Progenitor cell of endocrine pancreas (in vitro differentiated cells): Measurements from ENCODE around the gene TRNT1. TPM values are rescaled to one million over a fixed set of nuclear protein-coding genes. Genes with fewer than 3 reads are reported as not detected.

Experiments used
- DNase-seq: peaks from one replicate; pipeline ENCODE4 v3.0.0; 2021; ENCODE audit warnings: low spot score; ENCODE audit not compliant: unreplicated experiment
- H3K27ac Mint-ChIP-seq: 2 replicates; pipeline ENCODE4 v1.8.0; 2021; ENCODE audit warnings: mild to moderate bottlenecking, moderate library complexity, mixed read lengths
- H3K27me3 Mint-ChIP-seq: 2 replicates; pipeline ENCODE4 v1.8.0; 2021; ENCODE audit warnings: mixed read lengths
- H3K36me3 Mint-ChIP-seq: 2 replicates; pipeline ENCODE4 v1.8.0; 2022; ENCODE audit warnings: mixed read lengths; ENCODE audit not compliant: insufficient read depth
- H3K4me1 Mint-ChIP-seq: 2 replicates; pipeline ENCODE4 v1.8.0; 2021; ENCODE audit warnings: low read depth, mixed read lengths
- H3K4me3 Mint-ChIP-seq: 2 replicates; pipeline ENCODE4 v1.8.0; 2021; ENCODE audit warnings: low read depth, mild to moderate bottlenecking, moderate library complexity, mixed read lengths
- H3K9me3 Mint-ChIP-seq: 2 replicates; pipeline ENCODE4 v1.8.0; 2021; ENCODE audit warnings: low read depth, mixed read lengths
- CTCF ChIP-seq: fragments of 200-600 bp; sonication (generic); IDR thresholded peaks from one replicate; pipeline ENCODE4 v1.5.0; 2021; ENCODE audit warnings: antibody characterized with exemption, mild to moderate bottlenecking; ENCODE audit not compliant: unreplicated experiment
- total RNA-seq: library from RNA; stranded (reverse); gene quantifications from 2 replicates; pipeline ENCODE4 v1.2.1, GENCODE V29; 2021

Gene TRNT1
- total RNA-seq, 1 donor from 2014 or later: 26.5 TPM

GRCh38 chr3:3141939-3142338 is 15.2 kb downstream of the TRNT1 start:
- TF ChIP-seq CTCF: no peak
- H3K27ac Mint-ChIP-seq: no peak overlapping the region
- H3K36me3 Mint-ChIP-seq: peaks cover 36% of the 10 kb centered on the region
- no peak for DNase-seq
- no peaks in the 10 kb centered on the region for H3K27me3 Mint-ChIP-seq
- H3K9me3 Mint-ChIP-seq: no peaks in the 10 kb centered on the region
- peaks cover 4% of the 10 kb centered on the region for H3K4me1 Mint-ChIP-seq
- H3K4me3 Mint-ChIP-seq: no peak overlapping the region

GRCh38 chr3:3145831-3146230 is 19.1 kb downstream of the TRNT1 start:
- H3K4me3 Mint-ChIP-seq: no peak overlapping the region
- H3K27ac Mint-ChIP-seq: no peak overlapping the region

GRCh38 chr3:3149560-3149959 is 22.8 kb downstream of the TRNT1 start:
- no peaks in the 10 kb centered on the region for H3K4me1 Mint-ChIP-seq
- H3K27me3 Mint-ChIP-seq: no peaks in the 10 kb centered on the region
- H3K9me3 Mint-ChIP-seq: no peaks in the 10 kb centered on the region
- H3K27ac Mint-ChIP-seq: no peak overlapping the region
- H3K4me3 Mint-ChIP-seq: no peak overlapping the region
- peaks cover 21% of the 10 kb centered on the region for H3K36me3 Mint-ChIP-seq
- no peak for TF ChIP-seq CTCF
- no peak for DNase-seq

More at GRCh38 chr3:3145831-3146230, 19.1 kb downstream of the TRNT1 start:
- no peak for TF ChIP-seq CTCF
- no peaks in the 10 kb centered on the region for H3K27me3 Mint-ChIP-seq
- H3K9me3 Mint-ChIP-seq: no peaks in the 10 kb centered on the region
- DNase-seq: no peak
- H3K36me3 Mint-ChIP-seq: peaks cover 29% of the 10 kb centered on the region
- peaks cover 4% of the 10 kb centered on the region for H3K4me1 Mint-ChIP-seq

GRCh38 chr3:3151513-3151912 is 24.8 kb downstream of the TRNT1 start:
- peaks cover 10% of the 10 kb centered on the region for H3K36me3 Mint-ChIP-seq
- H3K27ac Mint-ChIP-seq: no peak overlapping the region
- no peak for DNase-seq
- H3K9me3 Mint-ChIP-seq: no peaks in the 10 kb centered on the region
- H3K4me1 Mint-ChIP-seq: no peaks in the 10 kb centered on the region
- no peaks in the 10 kb centered on the region for H3K27me3 Mint-ChIP-seq
- no peak overlapping the region for H3K4me3 Mint-ChIP-seq
- TF ChIP-seq CTCF: no peak

GRCh38 chr3:3154879-3155610 is 28.3 kb downstream of the TRNT1 start:
- no peak overlapping the region for H3K4me3 Mint-ChIP-seq
- no peak overlapping the region for H3K27ac Mint-ChIP-seq
- no peaks in the 10 kb centered on the region for H3K9me3 Mint-ChIP-seq
- H3K27me3 Mint-ChIP-seq: no peaks in the 10 kb centered on the region
- peaks cover 12% of the 10 kb centered on the region for H3K36me3 Mint-ChIP-seq
- no peak for TF ChIP-seq CTCF
- H3K4me1 Mint-ChIP-seq: no peaks in the 10 kb centered on the region
- no peak for DNase-seq
